ENCODE results near the gene NOC2L. TPM values are rescaled to one million over a fixed set of nuclear protein-coding genes. Genes with fewer than 3 reads are reported as not detected.

Gene NOC2L
- total and polyA plus RNA-seq, 9 donors = 39.8 to 49.9 (median 45.5) TPM

DNA sequence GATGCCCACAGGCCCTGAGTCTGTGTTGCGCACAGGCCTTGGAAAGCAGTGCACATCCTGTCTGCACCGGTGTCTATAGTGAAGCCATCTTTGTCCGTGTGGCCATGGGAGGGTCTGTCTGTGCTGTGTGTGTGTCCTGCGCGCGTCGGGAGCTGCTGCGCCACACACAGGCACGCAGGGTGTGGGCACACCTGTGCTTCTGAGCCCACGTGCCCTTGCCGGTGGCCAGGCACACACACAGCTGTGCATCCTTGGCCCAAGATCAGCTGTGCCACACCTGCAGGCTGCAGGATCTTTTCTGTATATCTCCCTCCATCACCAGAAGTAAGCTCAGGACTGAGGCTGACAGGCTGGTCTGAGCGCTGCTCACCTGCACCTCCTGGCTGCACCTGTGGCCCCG is 38.5 kb downstream of the NOC2L start:
- Histone ChIP-seq H3K4me3 (ENCODE audit: low read length) (no peak overlapping the region), H3K4me1 (ENCODE audit: control insufficient read depth, insufficient read depth, low read length) (peaks cover 39% of the 10 kb centered on the region)

DNA sequence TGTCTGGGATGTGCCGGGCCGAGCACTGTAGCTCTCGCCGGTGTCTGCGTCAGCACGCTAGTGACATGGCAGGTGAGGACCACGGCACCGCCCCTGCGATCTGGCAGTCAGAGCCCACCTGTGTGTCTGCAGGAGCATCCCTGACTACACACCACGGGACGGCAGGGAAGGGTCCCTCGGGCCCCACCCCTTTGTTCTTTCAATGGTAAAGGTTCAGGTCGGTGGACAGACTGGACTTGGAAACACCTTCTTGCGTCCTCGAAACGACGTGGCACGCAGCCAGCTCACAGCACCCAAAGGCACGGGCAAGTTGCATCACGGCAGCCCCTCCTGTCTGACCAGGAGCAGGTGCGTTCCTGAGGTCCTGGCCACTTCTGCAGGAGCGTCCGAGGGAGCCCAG is 39.0 kb downstream of the NOC2L start:
- Histone ChIP-seq H3K4me3 (ENCODE audit: low read length) (no peak overlapping the region), H3K27me3 (ENCODE audit: control insufficient read depth, insufficient read depth, low read length) (peaks cover 91% of the 10 kb centered on the region), H3K27ac (ENCODE audit: low read length) (no peak overlapping the region), H3K4me1 (ENCODE audit: control insufficient read depth, insufficient read depth, low read length) (peaks cover 37% of the 10 kb centered on the region), H3K36me3 (ENCODE audit: control insufficient read depth, insufficient read depth, low read length) (no peaks in the 10 kb centered on the region), H3K9me3 (replicated peaks; ENCODE audit: control insufficient read depth, low read depth, low read length) (no peaks in the 10 kb centered on the region)
- 50% methylated on average over 23 of the region's 23 CpGs for WGBS (ENCODE audit: insufficient coverage)
- DNase-seq = no peak

More for the DNA sequence above, 38.5 kb downstream of the NOC2L start:
- peaks cover 91% of the 10 kb centered on the region for H3K27me3 ChIP-seq (ENCODE audit: control insufficient read depth, insufficient read depth, low read length)
- 13% methylated on average over 12 of the region's 13 CpGs for WGBS (ENCODE audit: insufficient coverage)
- H3K9me3 ChIP-seq (replicated peaks; ENCODE audit: control insufficient read depth, low read depth, low read length) = no peaks in the 10 kb centered on the region
- no peak overlapping the region for H3K27ac ChIP-seq (ENCODE audit: low read length)
- DNase-seq = no peak
- H3K36me3 ChIP-seq (ENCODE audit: control insufficient read depth, insufficient read depth, low read length) = no peaks in the 10 kb centered on the region

DNA sequence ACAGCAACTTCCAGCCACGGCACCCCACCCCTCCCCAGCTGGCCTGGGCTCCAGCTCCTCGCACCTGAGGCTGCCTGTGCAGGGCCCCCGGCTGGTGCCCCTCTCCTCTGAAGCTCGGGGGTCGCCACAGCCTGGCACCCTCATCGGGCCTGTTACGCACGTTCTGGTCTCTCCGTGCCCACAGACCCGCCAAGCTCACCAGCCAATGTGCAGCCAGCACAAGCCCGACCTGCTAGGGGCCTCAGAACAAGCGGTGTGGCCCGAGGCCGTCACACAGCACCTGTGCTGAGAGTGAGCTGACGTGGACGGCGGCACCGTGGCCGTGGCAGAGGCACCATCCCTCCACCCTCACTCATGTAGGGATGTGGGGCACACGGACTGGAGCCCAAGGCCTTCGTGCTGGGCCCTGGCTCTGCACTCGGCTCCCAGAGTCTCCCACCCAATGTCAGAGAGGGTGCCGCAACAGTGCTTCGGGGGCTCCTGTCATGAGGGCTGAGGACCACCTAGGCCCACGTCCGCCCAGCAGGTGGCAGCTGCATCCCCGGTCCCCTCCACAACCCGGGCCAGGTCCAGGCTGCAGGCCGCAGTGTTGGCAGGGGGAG is 39.7 kb downstream of the NOC2L start:
- Histone ChIP-seq H3K36me3 (ENCODE audit: control insufficient read depth, insufficient read depth, low read length) (no peaks in the 10 kb centered on the region), H3K9me3 (replicated peaks; ENCODE audit: control insufficient read depth, low read depth, low read length) (no peaks in the 10 kb centered on the region), H3K27ac (ENCODE audit: low read length) (no peak overlapping the region), H3K4me3 (ENCODE audit: low read length) (no peak overlapping the region), H3K27me3 (ENCODE audit: control insufficient read depth, insufficient read depth, low read length) (peaks cover 90% of the 10 kb centered on the region), H3K4me1 (ENCODE audit: control insufficient read depth, insufficient read depth, low read length) (peaks cover 37% of the 10 kb centered on the region)
- 62% methylated on average over 26 of the region's 29 CpGs for WGBS (ENCODE audit: insufficient coverage)
- no peak for DNase-seq

DNA sequence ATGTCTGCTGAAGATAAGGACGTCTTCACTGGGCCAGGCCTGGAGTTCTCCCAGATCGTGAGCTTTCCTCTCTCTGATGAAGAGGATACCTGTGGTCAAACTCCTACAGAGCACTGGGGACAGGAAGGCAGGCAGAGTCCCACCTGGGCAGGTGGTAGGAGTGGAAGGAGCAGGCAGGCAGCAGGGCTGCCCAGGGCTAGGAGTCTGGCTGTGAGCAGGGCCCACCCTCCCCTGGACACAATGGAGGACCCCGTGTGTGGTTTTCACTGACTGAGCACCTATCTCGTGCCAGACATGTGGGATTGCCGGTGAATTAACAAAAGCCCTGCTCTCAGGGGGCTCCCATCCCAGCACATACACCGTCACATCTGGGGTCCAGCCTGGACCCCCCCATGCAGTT is 40.2 kb downstream of the NOC2L start:
- peaks cover 93% of the 10 kb centered on the region for H3K27me3 ChIP-seq (ENCODE audit: control insufficient read depth, insufficient read depth, low read length)
- no peak overlapping the region for H3K27ac ChIP-seq (ENCODE audit: low read length)
- WGBS (ENCODE audit: insufficient coverage) = 38% methylated on average over 5 of the region's 6 CpGs
- no peak for DNase-seq
- H3K36me3 ChIP-seq (ENCODE audit: control insufficient read depth, insufficient read depth, low read length) = no peaks in the 10 kb centered on the region
- peaks cover 37% of the 10 kb centered on the region for H3K4me1 ChIP-seq (ENCODE audit: control insufficient read depth, insufficient read depth, low read length)
- no peak overlapping the region for H3K4me3 ChIP-seq (ENCODE audit: low read length)
- no peaks in the 10 kb centered on the region for H3K9me3 ChIP-seq (replicated peaks; ENCODE audit: control insufficient read depth, low read depth, low read length)

DNA sequence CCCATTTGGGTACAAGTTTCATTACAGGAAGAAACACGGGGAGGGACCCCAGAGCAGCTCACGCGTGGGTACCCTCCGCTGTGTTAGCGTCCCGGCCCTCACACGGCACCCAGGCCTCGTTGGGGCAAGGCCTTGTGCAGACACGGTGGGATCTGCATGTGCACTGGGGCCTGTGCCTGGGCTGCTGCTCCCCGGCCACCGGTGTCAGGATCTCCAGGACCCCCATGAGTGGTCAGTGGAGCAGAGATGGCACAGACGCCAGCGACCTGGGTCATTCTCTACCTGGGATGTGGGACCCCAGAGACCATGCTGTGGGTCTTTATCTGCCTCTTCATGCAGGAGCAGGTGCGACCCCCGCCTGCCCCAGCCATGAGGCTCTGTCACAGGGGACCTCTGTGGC is 40.7 kb downstream of the NOC2L start:
- Histone ChIP-seq H3K27me3 (ENCODE audit: control insufficient read depth, insufficient read depth, low read length) (peaks cover 95% of the 10 kb centered on the region), H3K4me1 (ENCODE audit: control insufficient read depth, insufficient read depth, low read length) (peaks cover 35% of the 10 kb centered on the region), H3K27ac (ENCODE audit: low read length) (no peak overlapping the region), H3K4me3 (ENCODE audit: low read length) (no peak overlapping the region), H3K9me3 (replicated peaks; ENCODE audit: control insufficient read depth, low read depth, low read length) (no peaks in the 10 kb centered on the region), H3K36me3 (ENCODE audit: control insufficient read depth, insufficient read depth, low read length) (no peaks in the 10 kb centered on the region)
- WGBS (ENCODE audit: insufficient coverage) = 54% methylated on average over 15 of the region's 15 CpGs
- DNase-seq = no peak

DNA sequence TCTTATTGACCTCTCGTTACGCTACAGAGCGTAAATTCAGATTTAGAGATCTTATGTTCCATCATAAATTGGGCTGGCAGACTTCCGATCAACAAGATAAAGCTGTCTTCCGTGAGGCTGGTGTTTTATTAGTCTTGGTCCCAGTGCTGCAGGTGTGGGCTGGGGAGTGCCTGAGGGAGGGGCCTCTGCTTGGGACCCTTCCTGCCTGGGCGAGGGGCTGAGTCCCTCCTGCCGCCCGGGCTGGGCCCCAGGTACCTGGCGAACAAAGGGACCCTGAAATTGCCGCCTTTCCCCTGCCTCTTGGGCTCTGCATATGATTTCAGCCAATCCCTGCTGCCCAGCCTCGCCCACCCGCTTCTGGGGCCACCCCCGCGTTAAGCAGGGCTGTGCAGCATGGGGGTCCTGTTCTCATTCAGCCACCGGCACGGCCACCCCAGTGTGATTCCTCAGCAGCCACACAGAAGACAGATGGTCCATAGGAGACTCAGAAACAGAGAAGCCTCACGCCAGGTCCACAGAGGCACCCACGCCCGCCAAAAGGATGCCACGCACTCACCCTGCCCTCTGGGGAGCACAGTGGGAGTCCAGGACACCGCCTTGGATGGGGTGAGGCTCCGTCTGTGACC is 41.5 kb downstream of the NOC2L start:
- no peak for DNase-seq

DNA sequence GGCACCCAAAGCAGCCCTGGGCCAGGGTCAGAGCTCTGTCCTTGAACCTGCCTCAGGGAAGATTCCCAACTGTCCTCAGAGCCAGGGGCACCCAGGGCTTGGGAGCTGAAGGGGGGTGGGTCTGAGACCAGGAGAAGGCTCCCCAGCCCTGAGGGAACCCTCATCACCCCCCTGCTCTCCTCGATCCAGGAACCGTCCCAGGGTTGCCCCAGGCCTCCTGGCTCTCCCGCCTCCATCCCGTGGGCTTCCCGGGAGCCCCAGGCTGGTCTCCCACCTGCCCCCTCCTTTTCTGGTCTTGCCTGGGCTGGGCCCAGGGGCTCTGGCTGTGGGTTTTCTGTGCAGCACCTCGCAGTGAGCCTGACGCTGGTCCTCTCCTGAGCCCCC is 42.0 kb downstream of the NOC2L start:
- Histone ChIP-seq H3K27me3 (ENCODE audit: control insufficient read depth, insufficient read depth, low read length) (peaks cover 95% of the 10 kb centered on the region), H3K4me3 (ENCODE audit: low read length) (no peak overlapping the region), H3K36me3 (ENCODE audit: control insufficient read depth, insufficient read depth, low read length) (no peaks in the 10 kb centered on the region), H3K27ac (ENCODE audit: low read length) (no peak overlapping the region), H3K9me3 (replicated peaks; ENCODE audit: control insufficient read depth, low read depth, low read length) (no peaks in the 10 kb centered on the region), H3K4me1 (ENCODE audit: control insufficient read depth, insufficient read depth, low read length) (peaks cover 30% of the 10 kb centered on the region)
- no peak for DNase-seq
- 21% methylated on average over 5 of the region's 7 CpGs for WGBS (ENCODE audit: insufficient coverage)

More for the DNA sequence above, 41.5 kb downstream of the NOC2L start:
- H3K27ac ChIP-seq (ENCODE audit: low read length) = no peak overlapping the region
- H3K4me1 ChIP-seq (ENCODE audit: control insufficient read depth, insufficient read depth, low read length) = peaks cover 28% of the 10 kb centered on the region
- H3K36me3 ChIP-seq (ENCODE audit: control insufficient read depth, insufficient read depth, low read length) = no peaks in the 10 kb centered on the region
- peaks cover 95% of the 10 kb centered on the region for H3K27me3 ChIP-seq (ENCODE audit: control insufficient read depth, insufficient read depth, low read length)
- 30% methylated on average over 20 of the region's 22 CpGs for WGBS (ENCODE audit: insufficient coverage)
- H3K9me3 ChIP-seq (replicated peaks; ENCODE audit: control insufficient read depth, low read depth, low read length) = no peaks in the 10 kb centered on the region
- H3K4me3 ChIP-seq (ENCODE audit: low read length) = no peak overlapping the region

DNA sequence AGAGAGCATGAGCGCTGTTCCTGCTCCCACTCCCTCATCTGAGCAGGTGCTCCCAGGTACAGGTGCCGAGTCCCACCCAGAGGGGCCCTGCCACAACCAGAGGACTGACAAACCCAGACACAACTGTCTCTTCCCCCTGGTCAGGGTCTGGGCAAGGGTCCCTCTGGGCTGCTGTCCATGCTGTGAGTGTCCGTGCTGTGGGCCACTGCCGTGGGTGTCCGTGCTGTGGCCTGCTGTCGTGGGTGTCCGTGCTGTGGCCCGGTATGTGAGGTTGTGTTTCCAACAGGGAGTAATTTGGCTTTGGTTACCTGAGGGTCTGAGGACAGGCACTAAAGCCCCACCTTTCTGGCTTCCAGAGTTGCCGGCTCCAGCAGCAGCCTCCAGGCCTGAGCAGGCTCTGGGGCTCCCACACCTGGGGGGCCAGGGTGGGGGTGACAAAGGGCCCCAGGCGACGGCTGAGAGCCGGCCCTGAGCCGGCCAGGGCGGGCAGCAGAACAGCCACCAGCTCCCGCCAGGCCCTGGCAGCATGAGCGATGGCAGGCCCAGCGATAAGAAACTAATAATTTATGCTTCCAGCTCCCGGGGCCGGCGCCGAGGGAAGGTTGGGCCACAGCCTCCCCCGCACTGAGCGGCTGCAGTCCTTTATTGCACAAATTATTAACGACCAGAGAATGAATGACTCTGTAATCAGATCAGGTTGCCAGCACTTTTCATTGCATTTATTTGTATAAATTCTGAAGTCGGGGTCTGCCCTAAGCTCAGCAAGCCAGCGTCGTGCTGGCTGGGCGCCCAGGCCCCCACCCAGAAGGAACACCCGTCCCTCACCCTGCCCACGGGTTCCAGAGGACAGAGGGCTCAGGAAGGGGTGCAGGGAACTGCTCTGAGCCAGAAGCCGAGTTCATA is 42.6 kb downstream of the NOC2L start:
- Histone ChIP-seq H3K4me1 (ENCODE audit: control insufficient read depth, insufficient read depth, low read length) (peaks cover 29% of the 10 kb centered on the region), H3K27ac (ENCODE audit: low read length) (no peak overlapping the region), H3K27me3 (ENCODE audit: control insufficient read depth, insufficient read depth, low read length) (peaks cover 94% of the 10 kb centered on the region), H3K4me3 (ENCODE audit: low read length) (no peak overlapping the region), H3K36me3 (ENCODE audit: control insufficient read depth, insufficient read depth, low read length) (no peaks in the 10 kb centered on the region), H3K9me3 (replicated peaks; ENCODE audit: control insufficient read depth, low read depth, low read length) (no peaks in the 10 kb centered on the region)
- no peak for DNase-seq
- 22% methylated on average over 18 of the region's 31 CpGs for WGBS (ENCODE audit: insufficient coverage)

DNA sequence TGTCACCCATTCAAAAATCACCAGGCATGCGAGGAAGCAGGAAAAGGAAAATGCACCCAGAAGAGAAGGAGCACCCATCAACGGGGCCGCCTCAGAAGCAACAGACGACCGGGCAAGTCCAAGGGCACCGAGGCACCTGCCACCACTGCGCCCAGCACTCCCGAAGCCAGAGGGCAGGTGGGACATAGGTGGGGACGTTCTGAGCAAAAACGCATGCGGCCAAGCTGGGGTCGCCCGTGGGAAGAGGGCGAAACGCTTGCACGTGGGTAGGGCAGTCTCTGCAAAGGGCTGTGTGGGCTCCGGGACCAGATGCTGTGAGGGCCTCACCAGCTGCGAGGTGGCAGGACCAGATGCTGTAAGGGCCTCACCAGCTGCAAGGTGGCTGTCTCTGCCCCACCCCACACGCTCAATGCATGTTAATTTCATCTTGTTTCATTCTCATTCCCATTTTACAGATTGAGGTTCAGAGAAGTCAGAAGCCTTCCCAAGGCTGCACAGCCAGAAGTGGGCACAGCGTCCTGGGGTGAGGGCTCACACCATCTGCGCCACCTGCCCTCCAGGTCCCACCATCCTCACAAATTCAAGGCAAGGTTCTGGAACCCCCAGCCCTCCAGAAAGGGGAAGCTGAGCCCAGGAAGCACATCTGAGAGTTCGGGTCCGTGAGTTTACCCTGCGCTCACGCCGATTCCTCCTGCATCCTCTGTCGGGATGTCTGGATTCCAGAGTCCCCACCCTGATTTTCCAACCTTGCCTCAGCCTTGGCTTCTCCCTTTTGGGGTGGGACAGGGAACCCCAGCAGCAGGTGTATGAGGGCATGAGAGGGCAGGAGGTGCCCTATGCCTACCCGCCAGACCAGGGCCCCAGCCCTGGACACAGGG is 43.5 kb downstream of the NOC2L start:
- Histone ChIP-seq H3K9me3 (replicated peaks; ENCODE audit: control insufficient read depth, low read depth, low read length) (no peaks in the 10 kb centered on the region), H3K4me1 (ENCODE audit: control insufficient read depth, insufficient read depth, low read length) (peaks cover 22% of the 10 kb centered on the region), H3K36me3 (ENCODE audit: control insufficient read depth, insufficient read depth, low read length) (no peaks in the 10 kb centered on the region), H3K27me3 (ENCODE audit: control insufficient read depth, insufficient read depth, low read length) (peaks cover 97% of the 10 kb centered on the region), H3K27ac (ENCODE audit: low read length) (no peak overlapping the region), H3K4me3 (ENCODE audit: low read length) (no peak overlapping the region)
- no peak for DNase-seq
- 72% methylated on average over 26 of the region's 28 CpGs for WGBS (ENCODE audit: insufficient coverage)

Data from muscle of leg (tissue), 11 donors.